SW 1271 (cell line): ENCODE data around the gene PKNOX1.
"Not testable (repeated sequence)": the region's sequence is repeated elsewhere in the genome, so short reads cannot be mapped to it uniquely, and the experiment has no call there.

Source experiments
- DNase-seq, 2 experiments: peaks; one replicate each; lab custom pipeline; 2025; lab: John Stamatoyannopoulos, UW

Gene PKNOX1

GRCh38 chr21:43021191-43021590, 46.8 kb downstream of the PKNOX1 start:
- DNase-seq = no peak

GRCh38 chr21:43021756-43022600, 47.6 kb downstream of the PKNOX1 start:
- no peak for DNase-seq

- DNase-seq = no peak
These were observed 48.8 kb downstream of the PKNOX1 start for GRCh38 chr21:43023175-43023574.

GRCh38 chr21:43024439-43025136, 50.2 kb downstream of the PKNOX1 start:
- no peak for DNase-seq

GRCh38 chr21:43025636-43026180, 51.3 kb downstream of the PKNOX1 start:
- DNase-seq = no peak

GRCh38 chr21:43027846-43028731, 53.7 kb downstream of the PKNOX1 start:
- DNase-seq = no peak

- DNase-seq = no peak
These were observed 55.4 kb downstream of the PKNOX1 start for GRCh38 chr21:43029785-43030184.

GRCh38 chr21:43031121-43031619, 56.8 kb downstream of the PKNOX1 start:
- no peak for DNase-seq

- no peak for DNase-seq
These were observed 59.7 kb downstream of the PKNOX1 start for GRCh38 chr21:43034101-43034500.

GRCh38 chr21:43034826-43035225, 60.5 kb downstream of the PKNOX1 start:
- DNase-seq = no peak

GRCh38 chr21:43036889-43037288, 62.5 kb downstream of the PKNOX1 start:
- DNase-seq = not testable (repeated sequence)

GRCh38 chr21:43037918-43038658, 63.7 kb downstream of the PKNOX1 start:
- DNase-seq = not testable (repeated sequence)

GRCh38 chr21:43038659-43039044, 64.3 kb downstream of the PKNOX1 start:
- not testable (repeated sequence) for DNase-seq

GRCh38 chr21:43042169-43042568, 67.8 kb downstream of the PKNOX1 start:
- not testable (repeated sequence) for DNase-seq

- not testable (repeated sequence) for DNase-seq
These were observed 68.9 kb downstream of the PKNOX1 start for GRCh38 chr21:43043291-43043690.

- DNase-seq = not testable (repeated sequence)
These were observed 70.2 kb downstream of the PKNOX1 start for GRCh38 chr21:43044547-43044946.

GRCh38 chr21:43045165-43045875, 71.0 kb downstream of the PKNOX1 start:
- not testable (repeated sequence) for DNase-seq

- DNase-seq = not testable (repeated sequence)
These were observed 71.8 kb downstream of the PKNOX1 start for GRCh38 chr21:43045876-43046821.

- DNase-seq = not testable (repeated sequence)
These were observed 78.8 kb downstream of the PKNOX1 start for GRCh38 chr21:43053112-43053511.
